ENCODE results near the gene LRRC25.

- no peak for TF ChIP-seq EZH2 (IDR thresholded peaks at IDR 0.05; ENCODE audit: insufficient read depth, poor library complexity, severe bottlenecking)
- no peak for TF ChIP-seq EZH2phosphoT487 (IDR thresholded peaks at IDR 0.05; ENCODE audit: insufficient read depth, low read depth)
These were observed 766 bp downstream of the LRRC25 start for GRCh38 chr19:18396471-18397241.

Data from GM23248 (cell line).